Osteocyte (in vitro differentiated cells): ENCODE data around the gene PCYOX1L. TPM values are rescaled to one million over a fixed set of nuclear protein-coding genes. Genes with fewer than 3 reads are reported as not detected.

Experiments used
- DNase-seq: peaks from one replicate; pipeline ENCODE4 v3.0.0; 2021; ENCODE audit warnings: mixed read lengths; ENCODE audit not compliant: unreplicated experiment; ENCODE audit errors: extremely low spot score
- H3K27ac Mint-ChIP-seq: one replicate; pipeline ENCODE4 v1.8.0; 2021; ENCODE audit warnings: mild to moderate bottlenecking, mixed read lengths; ENCODE audit not compliant: unreplicated experiment
- H3K27me3 Mint-ChIP-seq: one replicate; pipeline ENCODE4 v1.8.0; 2021; ENCODE audit warnings: mixed read lengths; ENCODE audit not compliant: unreplicated experiment
- H3K36me3 Mint-ChIP-seq: one replicate; pipeline ENCODE4 v1.8.0; 2021; ENCODE audit warnings: mixed read lengths; ENCODE audit not compliant: unreplicated experiment
- H3K4me1 Mint-ChIP-seq: one replicate; pipeline ENCODE4 v1.8.0; 2021; ENCODE audit warnings: mixed read lengths; ENCODE audit not compliant: unreplicated experiment
- H3K4me3 Mint-ChIP-seq: one replicate; pipeline ENCODE4 v1.8.0; 2021; ENCODE audit warnings: mild to moderate bottlenecking, moderate library complexity, mixed read lengths; ENCODE audit not compliant: unreplicated experiment
- H3K9me3 Mint-ChIP-seq: one replicate; pipeline ENCODE4 v1.8.0; 2021; ENCODE audit warnings: mixed read lengths; ENCODE audit not compliant: unreplicated experiment
- CTCF ChIP-seq: fragments of 200-600 bp; sonication (generic); IDR thresholded peaks from 2 replicates; pipeline ENCODE4 v1.5.0; 2021; ENCODE audit warnings: antibody characterized with exemption, mild to moderate bottlenecking, moderate library complexity
- total RNA-seq: library from RNA; stranded (reverse); gene quantifications from 2 replicates; pipeline ENCODE4 v1.2.1, GENCODE V29; 2021

The PCYOX1L gene
- total RNA-seq, 1 donor from 2014 or later: 7.7 TPM

GRCh38 chr5:149413477-149414210 is 55.8 kb downstream of the PCYOX1L start:
- Mint-ChIP-seq H3K9me3 (no peaks in the 10 kb centered on the region), H3K4me3 (peak overlapping the region; percentile 45), H3K27me3 (no peaks in the 10 kb centered on the region), H3K36me3 (peaks cover 28% of the 10 kb centered on the region), H3K4me1 (peaks cover 96% of the 10 kb centered on the region), H3K27ac (peak overlapping the region; percentile 83)
- no peak for TF ChIP-seq CTCF
- no peak for DNase-seq

GRCh38 chr5:149414405-149415065 is 56.7 kb downstream of the PCYOX1L start:
- Mint-ChIP-seq H3K4me3 (peak overlapping the region; percentile 30), H3K4me1 (peaks cover 97% of the 10 kb centered on the region), H3K27me3 (no peaks in the 10 kb centered on the region), H3K27ac (peak overlapping the region; percentile 82), H3K36me3 (peaks cover 31% of the 10 kb centered on the region), H3K9me3 (no peaks in the 10 kb centered on the region)
- DNase-seq: no peak
- no peak for TF ChIP-seq CTCF

- no peaks in the 10 kb centered on the region for H3K9me3 Mint-ChIP-seq
- peaks cover 97% of the 10 kb centered on the region for H3K4me1 Mint-ChIP-seq
- H3K27ac Mint-ChIP-seq: peak overlapping the region; percentile 82
- H3K4me3 Mint-ChIP-seq: peak overlapping the region; percentile 30
- no peak for DNase-seq
- no peak for TF ChIP-seq CTCF
- H3K36me3 Mint-ChIP-seq: peaks cover 31% of the 10 kb centered on the region
- H3K27me3 Mint-ChIP-seq: no peaks in the 10 kb centered on the region
Observed at GRCh38 chr5:149415066-149415967, 57.5 kb downstream of the PCYOX1L start.

- DNase-seq: no peak
- Mint-ChIP-seq H3K36me3 (peaks cover 36% of the 10 kb centered on the region), H3K9me3 (no peaks in the 10 kb centered on the region), H3K4me3 (peak overlapping the region; percentile 27), H3K27ac (peak overlapping the region; percentile 82), H3K27me3 (no peaks in the 10 kb centered on the region), H3K4me1 (peaks cover 99% of the 10 kb centered on the region)
- TF ChIP-seq CTCF: no peak
Observed at GRCh38 chr5:149416987-149417710, 59.3 kb downstream of the PCYOX1L start.
